Measurements from ENCODE around the gene CAPNS1. TPM values are rescaled to one million over a fixed set of nuclear protein-coding genes. Genes with fewer than 3 reads are reported as not detected.

CAPNS1 gene
- total RNA-seq, 1 donor = 400 TPM

DNA sequence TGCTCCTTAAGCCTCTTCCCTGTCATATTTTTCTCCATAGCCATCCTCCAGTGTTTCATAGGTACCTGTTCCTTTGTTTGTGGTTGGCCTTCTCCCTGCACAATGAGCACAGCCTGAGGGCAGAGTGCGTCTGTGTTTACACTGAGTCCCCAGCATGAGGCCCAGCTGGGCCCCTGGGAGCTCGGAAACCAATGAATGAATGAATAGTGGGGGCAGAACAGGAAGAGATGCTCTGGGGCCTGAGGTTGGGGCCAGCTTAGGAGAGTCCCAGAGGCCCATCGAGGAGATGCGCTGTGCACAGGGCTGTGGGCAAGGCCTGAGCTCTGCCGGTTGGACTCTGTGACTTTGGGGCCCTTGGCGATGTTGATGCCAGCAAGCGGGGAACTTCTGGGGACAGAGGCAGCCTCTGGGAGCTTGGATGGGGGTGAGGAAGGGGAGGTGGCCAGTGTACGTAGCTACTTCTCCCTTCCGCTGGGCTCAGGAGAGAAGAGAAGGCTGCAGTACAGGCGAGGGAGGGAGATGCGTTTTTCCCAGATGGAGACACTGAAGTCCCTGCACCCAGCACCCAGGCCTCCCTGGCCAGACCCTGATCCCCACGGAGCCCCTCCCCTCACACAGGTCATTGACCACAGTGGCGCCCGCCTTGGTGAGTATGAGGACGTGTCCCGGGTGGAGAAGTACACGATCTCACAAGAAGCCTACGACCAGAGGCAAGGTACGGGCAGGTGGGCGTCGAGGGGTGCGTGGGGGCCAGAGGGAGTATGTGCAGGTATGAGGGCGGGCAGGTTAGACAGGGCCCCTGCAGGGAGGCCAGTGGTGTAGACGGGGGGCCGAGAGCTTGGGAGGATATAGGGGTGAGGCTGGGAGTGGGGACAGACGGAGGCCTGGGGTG, 19.5 kb upstream of the CAPNS1 start:
- no peaks in the 10 kb centered on the region for H3K9me3 ChIP-seq (ENCODE audit: low read depth, low read length)
- H3K36me3 ChIP-seq (ENCODE audit: insufficient read depth, low read length) = peaks cover 44% of the 10 kb centered on the region
- H3K27me3 ChIP-seq (ENCODE audit: insufficient read depth, low read length) = no peaks in the 10 kb centered on the region
- peaks cover 30% of the 10 kb centered on the region for H3K79me2 ChIP-seq (ENCODE audit: insufficient read depth, low read length)
- no peak overlapping the region for H3K27ac ChIP-seq (ENCODE audit: low read depth, low read length)
- TF ChIP-seq, protein P1, sequence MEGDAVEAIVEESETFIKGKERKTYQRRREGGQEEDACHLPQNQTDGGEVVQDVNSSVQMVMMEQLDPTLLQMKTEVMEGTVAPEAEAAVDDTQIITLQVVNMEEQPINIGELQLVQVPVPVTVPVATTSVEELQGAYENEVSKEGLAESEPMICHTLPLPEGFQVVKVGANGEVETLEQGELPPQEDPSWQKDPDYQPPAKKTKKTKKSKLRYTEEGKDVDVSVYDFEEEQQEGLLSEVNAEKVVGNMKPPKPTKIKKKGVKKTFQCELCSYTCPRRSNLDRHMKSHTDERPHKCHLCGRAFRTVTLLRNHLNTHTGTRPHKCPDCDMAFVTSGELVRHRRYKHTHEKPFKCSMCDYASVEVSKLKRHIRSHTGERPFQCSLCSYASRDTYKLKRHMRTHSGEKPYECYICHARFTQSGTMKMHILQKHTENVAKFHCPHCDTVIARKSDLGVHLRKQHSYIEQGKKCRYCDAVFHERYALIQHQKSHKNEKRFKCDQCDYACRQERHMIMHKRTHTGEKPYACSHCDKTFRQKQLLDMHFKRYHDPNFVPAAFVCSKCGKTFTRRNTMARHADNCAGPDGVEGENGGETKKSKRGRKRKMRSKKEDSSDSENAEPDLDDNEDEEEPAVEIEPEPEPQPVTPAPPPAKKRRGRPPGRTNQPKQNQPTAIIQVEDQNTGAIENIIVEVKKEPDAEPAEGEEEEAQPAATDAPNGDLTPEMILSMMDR (IDR thresholded peaks at IDR 0.05; ENCODE audit: extremely low read depth, low read depth, low read length) = no peak
- H4K20me1 ChIP-seq (ENCODE audit: insufficient read depth, low read length) = peaks cover 6% of the 10 kb centered on the region
- no peak overlapping the region for H3K4me3 ChIP-seq (ENCODE audit: insufficient read depth, low read length)
- DNase-seq (ENCODE audit: insufficient read length, low spot score, missing footprints) = peak; percentile 50
- peaks cover 7% of the 10 kb centered on the region for H3K4me1 ChIP-seq (ENCODE audit: insufficient read depth, low read length)
- H2AFZ ChIP-seq (ENCODE audit: low read length) = no peak overlapping the region
- no peak overlapping the region for H3K4me2 ChIP-seq (ENCODE audit: insufficient read depth, low read length)

DNA sequence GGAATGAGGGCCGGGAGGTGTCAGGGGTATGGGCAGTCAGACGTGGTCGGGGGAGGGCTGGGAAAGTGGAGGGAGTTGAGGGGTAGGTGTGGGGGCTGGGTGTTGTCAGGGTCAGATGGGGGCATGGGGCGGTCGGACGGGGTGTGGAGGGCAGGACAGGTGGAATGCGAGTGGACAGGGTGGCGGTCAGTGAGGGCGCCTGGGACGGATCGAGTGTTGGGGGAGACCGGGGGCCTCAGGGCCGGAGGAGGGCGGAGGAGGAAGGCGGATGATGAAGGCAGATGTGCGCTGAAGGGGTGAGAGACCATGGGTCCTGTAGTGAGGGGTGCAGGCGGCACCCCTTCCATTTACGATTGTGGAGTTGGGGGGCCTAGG, 18.9 kb upstream of the CAPNS1 start:
- no peak overlapping the region for H3K27ac ChIP-seq (ENCODE audit: low read depth, low read length)
- DNase-seq (ENCODE audit: insufficient read length, low spot score, missing footprints) = no peak
- no peaks in the 10 kb centered on the region for H3K9me3 ChIP-seq (ENCODE audit: low read depth, low read length)
- TF ChIP-seq, protein P1 (IDR thresholded peaks at IDR 0.05; ENCODE audit: extremely low read depth, low read depth, low read length) = no peak
- H4K20me1 ChIP-seq (ENCODE audit: insufficient read depth, low read length) = peaks cover 6% of the 10 kb centered on the region
- H3K4me3 ChIP-seq (ENCODE audit: insufficient read depth, low read length) = no peak overlapping the region
- H3K27me3 ChIP-seq (ENCODE audit: insufficient read depth, low read length) = no peaks in the 10 kb centered on the region
- no peak overlapping the region for H2AFZ ChIP-seq (ENCODE audit: low read length)
- H3K4me1 ChIP-seq (ENCODE audit: insufficient read depth, low read length) = peaks cover 5% of the 10 kb centered on the region
- H3K79me2 ChIP-seq (ENCODE audit: insufficient read depth, low read length) = peaks cover 26% of the 10 kb centered on the region
- H3K4me2 ChIP-seq (ENCODE audit: insufficient read depth, low read length) = no peak overlapping the region
- peaks cover 50% of the 10 kb centered on the region for H3K36me3 ChIP-seq (ENCODE audit: insufficient read depth, low read length)

DNA sequence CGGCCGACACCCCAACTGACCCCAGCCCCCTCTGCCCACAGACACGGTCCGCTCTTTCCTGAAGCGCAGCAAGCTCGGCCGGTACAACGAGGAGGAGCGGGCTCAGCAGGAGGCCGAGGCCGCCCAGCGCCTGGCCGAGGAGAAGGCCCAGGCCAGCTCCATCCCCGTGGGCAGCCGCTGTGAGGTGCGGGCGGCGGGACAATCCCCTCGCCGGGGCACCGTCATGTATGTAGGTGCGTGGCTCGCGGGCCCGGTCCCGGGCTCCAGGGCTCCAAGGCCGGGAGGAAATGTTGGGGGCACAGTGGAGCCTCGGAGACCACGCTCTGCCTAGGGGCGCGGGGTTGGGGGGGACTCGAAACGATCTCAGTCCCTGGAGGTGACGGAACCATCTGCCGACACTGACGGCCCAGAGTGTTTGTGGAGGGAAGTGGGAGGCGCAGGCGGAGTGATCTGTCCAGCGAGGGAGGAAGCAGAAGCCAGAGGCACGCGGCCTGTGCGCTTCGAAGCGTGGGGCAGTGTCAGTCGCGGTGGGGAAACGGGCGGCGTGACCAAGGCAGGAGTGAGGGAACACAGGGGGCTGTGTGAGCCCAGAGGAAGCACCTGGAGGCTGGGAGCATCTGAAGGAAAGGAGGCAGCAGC, 18.3 kb upstream of the CAPNS1 start:
- Histone ChIP-seq H4K20me1 (ENCODE audit: insufficient read depth, low read length) (peaks cover 6% of the 10 kb centered on the region), H3K9me3 (ENCODE audit: low read depth, low read length) (no peaks in the 10 kb centered on the region), H3K79me2 (ENCODE audit: insufficient read depth, low read length) (peaks cover 20% of the 10 kb centered on the region), H3K27ac (ENCODE audit: low read depth, low read length) (no peak overlapping the region), H3K4me1 (ENCODE audit: insufficient read depth, low read length) (no peaks in the 10 kb centered on the region), H3K4me3 (ENCODE audit: insufficient read depth, low read length) (no peak overlapping the region), H2AFZ (ENCODE audit: low read length) (no peak overlapping the region), H3K36me3 (ENCODE audit: insufficient read depth, low read length) (peaks cover 51% of the 10 kb centered on the region), H3K4me2 (ENCODE audit: insufficient read depth, low read length) (no peak overlapping the region), H3K27me3 (ENCODE audit: insufficient read depth, low read length) (no peaks in the 10 kb centered on the region)
- DNase-seq (ENCODE audit: insufficient read length, low spot score, missing footprints) = peak; percentile 64
- TF ChIP-seq, protein P1 (IDR thresholded peaks at IDR 0.05; ENCODE audit: extremely low read depth, low read depth, low read length) = no peak

GRCh38 chr19:36125557-36125956, 14.3 kb upstream of the CAPNS1 start:
- no peaks in the 10 kb centered on the region for H3K79me2 ChIP-seq (ENCODE audit: insufficient read depth, low read length)
- no peak overlapping the region for H3K4me2 ChIP-seq (ENCODE audit: insufficient read depth, low read length)
- peaks cover 10% of the 10 kb centered on the region for H3K4me1 ChIP-seq (ENCODE audit: insufficient read depth, low read length)
- no peak for DNase-seq (ENCODE audit: insufficient read length, low spot score, missing footprints)
- TF ChIP-seq, protein P1 (IDR thresholded peaks at IDR 0.05; ENCODE audit: extremely low read depth, low read depth, low read length) = no peak
- H4K20me1 ChIP-seq (ENCODE audit: insufficient read depth, low read length) = peaks cover 2% of the 10 kb centered on the region
- no peaks in the 10 kb centered on the region for H3K9me3 ChIP-seq (ENCODE audit: low read depth, low read length)
- no peak overlapping the region for H3K4me3 ChIP-seq (ENCODE audit: insufficient read depth, low read length)
- H3K27me3 ChIP-seq (ENCODE audit: insufficient read depth, low read length) = no peaks in the 10 kb centered on the region
- H3K36me3 ChIP-seq (ENCODE audit: insufficient read depth, low read length) = peaks cover 28% of the 10 kb centered on the region
- H3K27ac ChIP-seq (ENCODE audit: low read depth, low read length) = no peak overlapping the region
- H2AFZ ChIP-seq (ENCODE audit: low read length) = no peak overlapping the region

Measured in osteoblast (primary cell).